ENCODE data around the gene PARVB.
"Not testable (repeated sequence)": the region's sequence is repeated elsewhere in the genome, so short reads cannot be mapped to it uniquely, and the experiment has no call there.

- not testable (repeated sequence) for TF ChIP-seq POLR2A (IDR thresholded peaks at IDR 0.05; ENCODE audit: low read length); GATA1 (IDR thresholded peaks at IDR 0.05; ENCODE audit: low read depth, low read length)
Measured at GRCh38 chr22:44056649-44057048, 32.5 kb downstream of the PARVB start.

Measured in erythroblast (primary cell).